Measurements from ENCODE around the gene BACH2. TPM values are rescaled to one million over a fixed set of nuclear protein-coding genes. Genes with fewer than 3 reads are reported as not detected.
"Not testable (repeated sequence)": the region's sequence is repeated elsewhere in the genome, so short reads cannot be mapped to it uniquely, and the experiment has no call there.

BACH2 gene
- total RNA-seq, 2 donors from 2014 or later = 5.2 to 5.7 TPM

DNA sequence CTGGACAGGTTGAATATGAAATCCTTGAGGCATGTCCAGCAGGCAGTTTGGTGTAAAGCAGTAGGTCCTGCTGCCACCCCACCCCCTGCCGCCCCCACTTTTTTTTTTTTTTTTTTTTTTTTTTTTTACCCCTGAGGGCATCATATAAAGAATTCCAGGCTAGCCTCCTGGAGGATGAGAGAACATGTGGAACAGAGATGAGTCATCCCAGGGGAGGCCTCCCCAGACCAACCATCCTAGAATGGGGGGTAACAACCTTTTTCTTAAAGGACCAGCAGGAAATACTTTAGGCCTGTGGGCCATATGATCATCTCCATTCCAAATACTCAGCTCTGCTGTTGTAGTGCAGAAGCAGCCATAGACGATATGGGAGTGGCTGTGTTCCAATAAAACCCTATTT is 231.5 kb downstream of the BACH2 start:
- 77% methylated on average over 2 of the region's 2 CpGs for WGBS
- intact Hi-C loops (cut with DNase I) = no loop called here
- Histone ChIP-seq H3K36me3 (no peaks in the 10 kb centered on the region), H3K9me3 (no peaks in the 10 kb centered on the region), H3K27ac (no peak overlapping the region), H3K27me3 (replicated peaks; ENCODE audit: insufficient read depth) (no peaks in the 10 kb centered on the region), H3K4me1 (replicated peaks) (no peaks in the 10 kb centered on the region), H3K4me3 (no peak overlapping the region)
- DNase-seq (ENCODE audit: low spot score) = no peak
- TF ChIP-seq POLR2AphosphoS5 (IDR thresholded peaks at IDR 0.05) (no peak), POLR2A (IDR thresholded peaks at IDR 0.05) (no peak), CTCF (IDR thresholded peaks at IDR 0.05) (no peak)

DNA sequence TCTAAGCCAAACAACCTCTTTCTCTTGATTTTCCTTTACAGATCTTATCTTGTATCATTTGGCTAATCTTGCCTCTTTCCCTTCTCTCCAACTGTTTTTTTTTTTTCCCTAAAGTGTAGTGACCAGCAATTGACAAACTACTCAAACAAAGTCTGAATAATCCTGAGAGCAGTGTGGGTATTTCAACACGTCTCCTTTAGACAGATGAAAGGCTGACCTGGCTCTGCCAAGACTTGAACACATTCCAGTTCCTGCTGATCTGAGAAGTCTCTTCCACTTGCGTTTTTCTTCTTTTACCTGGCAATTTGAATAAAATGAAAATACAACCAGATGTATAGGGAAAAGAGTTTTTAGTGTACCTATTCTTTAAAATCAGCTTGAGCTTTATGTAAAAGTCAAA is 234.0 kb downstream of the BACH2 start:
- TF ChIP-seq POLR2A (IDR thresholded peaks at IDR 0.05) = no peak
- no peak for TF ChIP-seq POLR2AphosphoS5 (IDR thresholded peaks at IDR 0.05)
- no peak for TF ChIP-seq CTCF (IDR thresholded peaks at IDR 0.05)
- intact Hi-C loops (cut with DNase I) = no loop called here
- no peak for DNase-seq (ENCODE audit: low spot score)
- no peak overlapping the region for H3K4me3 ChIP-seq
- H3K36me3 ChIP-seq = no peaks in the 10 kb centered on the region
- H3K27me3 ChIP-seq (replicated peaks; ENCODE audit: insufficient read depth) = no peaks in the 10 kb centered on the region
- H3K27ac ChIP-seq = no peak overlapping the region
- 25% methylated on average over 2 of the region's 2 CpGs for WGBS
- H3K4me1 ChIP-seq (replicated peaks) = no peaks in the 10 kb centered on the region
- no peaks in the 10 kb centered on the region for H3K9me3 ChIP-seq

DNA sequence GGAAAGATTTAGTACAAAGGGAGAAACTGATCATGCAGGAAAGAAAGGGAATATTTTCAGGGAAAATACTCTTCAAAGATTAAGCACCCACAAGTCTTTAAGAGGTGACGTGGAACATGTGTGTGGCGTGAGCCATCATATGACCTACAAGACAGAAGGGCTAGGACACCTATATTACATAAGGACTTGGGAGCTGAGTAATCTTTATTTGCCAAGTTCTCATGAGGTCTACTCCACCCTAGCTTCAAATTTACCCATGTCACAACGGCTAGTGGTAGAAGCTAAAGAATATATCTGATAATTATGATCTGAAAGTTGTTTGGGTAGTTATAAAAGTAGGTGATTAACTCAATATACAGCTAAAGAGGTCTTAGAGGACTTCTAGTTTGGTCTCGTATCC is 234.6 kb downstream of the BACH2 start:
- H3K27me3 ChIP-seq (replicated peaks; ENCODE audit: insufficient read depth) = no peaks in the 10 kb centered on the region
- no peaks in the 10 kb centered on the region for H3K4me1 ChIP-seq (replicated peaks)
- H3K4me3 ChIP-seq = no peak overlapping the region
- no peaks in the 10 kb centered on the region for H3K36me3 ChIP-seq
- H3K27ac ChIP-seq = no peak overlapping the region
- intact Hi-C loops (cut with DNase I) = no loop called here
- DNase-seq (ENCODE audit: low spot score) = no peak
- TF ChIP-seq POLR2AphosphoS5 (IDR thresholded peaks at IDR 0.05) (no peak), POLR2A (IDR thresholded peaks at IDR 0.05) (no peak), CTCF (IDR thresholded peaks at IDR 0.05) (no peak)
- H3K9me3 ChIP-seq = no peaks in the 10 kb centered on the region
- 81% methylated on average over 4 of the region's 4 CpGs for WGBS

- H3K9me3 ChIP-seq; H3K27me3 ChIP-seq (replicated peaks; ENCODE audit: insufficient read depth); H3K4me3 ChIP-seq; DNase-seq (ENCODE audit: low spot score); H3K27ac ChIP-seq; intact Hi-C loops (cut with DNase I); H3K36me3 ChIP-seq; H3K4me1 ChIP-seq (replicated peaks): not testable (repeated sequence)
- 93% methylated on average over 3 of the region's 3 CpGs for WGBS
These were observed 237.5 kb downstream of the BACH2 start for GRCh38 chr6:90059178-90059577.

GRCh38 chr6:90055924-90056323 is 240.7 kb downstream of the BACH2 start:
- H3K36me3 ChIP-seq; DNase-seq (ENCODE audit: low spot score); H3K4me1 ChIP-seq (replicated peaks); H3K9me3 ChIP-seq; H3K27ac ChIP-seq; intact Hi-C loops (cut with DNase I); H3K4me3 ChIP-seq; H3K27me3 ChIP-seq (replicated peaks; ENCODE audit: insufficient read depth): not testable (repeated sequence)
- WGBS = 100% methylated on average over 1 of the region's 1 CpG

DNA sequence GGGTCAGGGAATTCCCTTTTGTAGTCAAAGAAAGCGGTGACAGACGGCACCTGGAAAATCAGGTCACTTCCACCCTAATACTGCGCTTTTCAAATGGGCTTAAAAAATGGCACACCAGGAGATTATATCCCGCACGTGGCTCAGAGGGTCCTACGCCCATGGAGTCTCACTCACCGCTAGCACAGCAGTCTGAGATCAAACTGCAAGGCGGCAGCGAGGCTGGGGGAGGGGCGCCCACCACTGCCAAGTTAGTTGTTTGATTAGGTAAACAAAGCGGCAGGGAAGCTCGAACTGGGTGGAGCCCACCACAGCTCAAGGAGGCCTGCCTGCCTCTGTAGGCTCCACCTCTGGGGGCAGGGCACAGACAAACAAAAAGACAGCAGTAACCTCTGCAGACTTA is 242.4 kb downstream of the BACH2 start:
- H3K4me3 ChIP-seq; H3K36me3 ChIP-seq; intact Hi-C loops (cut with DNase I); H3K27me3 ChIP-seq (replicated peaks; ENCODE audit: insufficient read depth); DNase-seq (ENCODE audit: low spot score); H3K9me3 ChIP-seq; H3K4me1 ChIP-seq (replicated peaks); H3K27ac ChIP-seq: not testable (repeated sequence)
- 98% methylated on average over 12 of the region's 12 CpGs for WGBS
